SK-N-SH treated with all-trans-retinoic acid at 6 μM for 48 hours (cell line): ENCODE measurements around the gene RBFOX1.

ENCODE experiments used
- ARNTL ChIP-seq: fragments of 450-650 bp; formaldehyde crosslinking; IDR thresholded peaks from 2 replicates; pipeline ENCODE4 v1.5.0; 2020; ENCODE audit warnings: low read depth, mild to moderate bottlenecking, moderate library complexity, borderline replicate concordance
- CREB5 ChIP-seq: fragments of 250-450 bp; sonication (Bioruptor Pico); IDR thresholded peaks from 2 replicates; pipeline ENCODE4 v1.5.1; 2020; ENCODE audit warnings: low read depth, mild to moderate bottlenecking, moderate library complexity
- CSRNP3 ChIP-seq: fragments of 250-450 bp; sonication (Bioruptor Pico); IDR thresholded peaks from 2 replicates; pipeline ENCODE4 v1.5.1; 2021; ENCODE audit warnings: mild to moderate bottlenecking, moderate library complexity
- GLIS3 ChIP-seq: fragments of 250-450 bp; sonication (Bioruptor Pico); IDR thresholded peaks from 2 replicates; pipeline ENCODE4 v1.5.0; 2020; ENCODE audit warnings: mild to moderate bottlenecking, moderate library complexity
- ISL1 ChIP-seq: fragments of 250-450 bp; sonication (Bioruptor Pico); IDR thresholded peaks from 2 replicates; pipeline ENCODE4 v2.1.2; 2022; ENCODE audit warnings: mild to moderate bottlenecking, moderate library complexity
- RARB ChIP-seq: fragments of 250-450 bp; sonication (Bioruptor Pico); IDR thresholded peaks from 2 replicates; pipeline ENCODE4 v1.8.0; 2021; ENCODE audit warnings: mild to moderate bottlenecking, moderate library complexity
- SNAI2 ChIP-seq: fragments of 250-450 bp; sonication (Bioruptor Pico); IDR thresholded peaks from 2 replicates; pipeline ENCODE4 v1.5.0; 2020; ENCODE audit warnings: mild to moderate bottlenecking, moderate library complexity
- ZC3H10 ChIP-seq: fragments of 250-450 bp; sonication (Bioruptor Pico); IDR thresholded peaks from 2 replicates; pipeline ENCODE4 v1.5.1; 2021; ENCODE audit warnings: mild to moderate bottlenecking, moderate library complexity
- ZNF8 ChIP-seq: fragments of 450-650 bp; formaldehyde crosslinking; IDR thresholded peaks from 2 replicates; pipeline ENCODE4 v1.5.0; 2020; ENCODE audit warnings: mild to moderate bottlenecking, moderate library complexity
- TF ChIP-seq, protein P1 (sequence below): fragments of 250-450 bp; sonication (Bioruptor Pico); IDR thresholded peaks from 2 replicates; pipeline ENCODE4 v1.8.0; 2020; ENCODE audit warnings: mild to moderate bottlenecking, moderate library complexity, borderline replicate concordance

DNA sequence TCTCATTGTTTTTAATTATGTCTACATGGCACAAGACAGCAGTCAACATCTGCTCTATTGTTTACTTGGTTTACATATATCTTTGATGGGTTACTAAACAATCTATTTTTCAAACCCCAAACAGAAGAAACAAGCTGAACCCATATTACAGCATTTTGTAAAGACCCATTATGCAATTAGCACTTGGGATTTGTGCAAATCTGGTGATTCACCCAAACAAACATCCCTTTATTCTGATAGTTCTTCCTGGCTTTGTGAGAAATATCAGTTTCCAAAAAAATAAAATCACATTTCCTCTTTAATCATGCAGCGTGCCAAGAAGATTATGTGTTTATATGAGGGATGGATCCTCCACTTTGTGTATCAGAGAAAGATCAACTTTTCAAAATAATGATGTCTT lies 16.8 kb upstream of the RBFOX1 start:
- TF ChIP-seq ZC3H10 (CRISPR knock-in tag), result no peak
- TF ChIP-seq RARB, result no peak
- no peak for TF ChIP-seq CSRNP3 (CRISPR knock-in tag)
- TF ChIP-seq, protein P1, sequence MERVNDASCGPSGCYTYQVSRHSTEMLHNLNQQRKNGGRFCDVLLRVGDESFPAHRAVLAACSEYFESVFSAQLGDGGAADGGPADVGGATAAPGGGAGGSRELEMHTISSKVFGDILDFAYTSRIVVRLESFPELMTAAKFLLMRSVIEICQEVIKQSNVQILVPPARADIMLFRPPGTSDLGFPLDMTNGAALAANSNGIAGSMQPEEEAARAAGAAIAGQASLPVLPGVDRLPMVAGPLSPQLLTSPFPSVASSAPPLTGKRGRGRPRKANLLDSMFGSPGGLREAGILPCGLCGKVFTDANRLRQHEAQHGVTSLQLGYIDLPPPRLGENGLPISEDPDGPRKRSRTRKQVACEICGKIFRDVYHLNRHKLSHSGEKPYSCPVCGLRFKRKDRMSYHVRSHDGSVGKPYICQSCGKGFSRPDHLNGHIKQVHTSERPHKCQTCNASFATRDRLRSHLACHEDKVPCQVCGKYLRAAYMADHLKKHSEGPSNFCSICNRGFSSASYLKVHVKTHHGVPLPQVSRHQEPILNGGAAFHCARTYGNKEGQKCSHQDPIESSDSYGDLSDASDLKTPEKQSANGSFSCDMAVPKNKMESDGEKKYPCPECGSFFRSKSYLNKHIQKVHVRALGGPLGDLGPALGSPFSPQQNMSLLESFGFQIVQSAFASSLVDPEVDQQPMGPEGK (CRISPR knock-in tag), result no peak
- TF ChIP-seq ZNF8 (CRISPR knock-in tag), result no peak
- TF ChIP-seq ARNTL (CRISPR knock-in tag), result no peak
- TF ChIP-seq GLIS3 (CRISPR knock-in tag), result no peak
- TF ChIP-seq CREB5, result no peak
- no peak for TF ChIP-seq ISL1
- TF ChIP-seq SNAI2 (CRISPR knock-in tag), result no peak
